DOHH2 (cell line): ENCODE data around the gene CREB5.

ENCODE experiments used
- EZH2phosphoT487 ChIP-seq: fragments of 200-600 bp; sonication (generic); IDR thresholded peaks from 2 replicates; pipeline ENCODE4 v1.6.1; 2017; ENCODE audit warnings: borderline replicate concordance, mild to moderate bottlenecking, antibody characterized with exemption, low read length, moderate library complexity, mixed read lengths
- TF ChIP-seq, protein P1 (sequence below): fragments of 200-600 bp; sonication (generic); IDR thresholded peaks from one replicate; pipeline ENCODE4 v1.5.1; 2014; ENCODE audit warnings: antibody characterized with exemption, mild to moderate bottlenecking, low read depth, low read length; ENCODE audit not compliant: poor library complexity, severe bottlenecking

DNA sequence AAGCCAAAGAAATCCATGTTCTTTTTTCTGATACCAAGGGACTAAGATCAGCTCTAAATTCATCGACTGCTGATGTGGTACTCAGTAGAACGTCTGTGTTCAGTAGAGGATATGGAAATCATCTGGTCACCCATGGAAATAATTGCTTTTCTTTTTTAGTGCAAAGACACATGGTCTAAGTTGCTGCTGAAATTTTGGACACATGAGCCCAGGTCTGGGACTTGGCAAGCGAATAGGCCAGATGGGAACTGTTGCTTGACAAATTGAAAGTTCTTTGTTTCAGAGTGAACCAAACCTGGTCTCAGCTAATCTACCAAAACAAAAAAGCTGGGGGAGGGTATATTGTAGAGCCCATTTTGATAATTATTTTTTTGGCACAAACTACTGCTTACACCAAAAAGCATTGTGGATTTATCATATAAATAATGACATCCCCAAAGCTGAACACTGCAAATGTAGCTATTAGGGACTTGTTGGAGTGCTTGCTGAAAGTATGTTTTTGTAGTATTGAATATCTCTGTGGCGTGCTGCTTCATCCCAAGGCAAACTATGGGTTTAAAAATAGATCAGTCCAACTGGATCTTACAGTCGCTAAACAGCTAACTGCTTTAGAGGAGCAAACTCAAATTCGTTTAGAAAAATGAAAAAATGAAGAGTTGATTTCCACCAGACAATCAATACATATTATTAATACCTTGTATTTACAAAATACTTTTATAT, 401.1 kb downstream of the CREB5 start:
- TF ChIP-seq, protein P1, sequence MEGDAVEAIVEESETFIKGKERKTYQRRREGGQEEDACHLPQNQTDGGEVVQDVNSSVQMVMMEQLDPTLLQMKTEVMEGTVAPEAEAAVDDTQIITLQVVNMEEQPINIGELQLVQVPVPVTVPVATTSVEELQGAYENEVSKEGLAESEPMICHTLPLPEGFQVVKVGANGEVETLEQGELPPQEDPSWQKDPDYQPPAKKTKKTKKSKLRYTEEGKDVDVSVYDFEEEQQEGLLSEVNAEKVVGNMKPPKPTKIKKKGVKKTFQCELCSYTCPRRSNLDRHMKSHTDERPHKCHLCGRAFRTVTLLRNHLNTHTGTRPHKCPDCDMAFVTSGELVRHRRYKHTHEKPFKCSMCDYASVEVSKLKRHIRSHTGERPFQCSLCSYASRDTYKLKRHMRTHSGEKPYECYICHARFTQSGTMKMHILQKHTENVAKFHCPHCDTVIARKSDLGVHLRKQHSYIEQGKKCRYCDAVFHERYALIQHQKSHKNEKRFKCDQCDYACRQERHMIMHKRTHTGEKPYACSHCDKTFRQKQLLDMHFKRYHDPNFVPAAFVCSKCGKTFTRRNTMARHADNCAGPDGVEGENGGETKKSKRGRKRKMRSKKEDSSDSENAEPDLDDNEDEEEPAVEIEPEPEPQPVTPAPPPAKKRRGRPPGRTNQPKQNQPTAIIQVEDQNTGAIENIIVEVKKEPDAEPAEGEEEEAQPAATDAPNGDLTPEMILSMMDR = no peak
- TF ChIP-seq EZH2phosphoT487 = no peak
